Duodenal mucosa (tissue), 2 donors: ENCODE measurements around the gene MAS1L.

Source experiments
- H3K27ac ChIP-seq: one replicate; pipeline ENCODE4 v1.7.0; 2013; ENCODE audit warnings: low read depth, low read length
- H3K27me3 ChIP-seq, 2 donors: one replicate each; pipeline ENCODE4 v1.7.0; 2013; ENCODE audit warnings: low read length in 2 of 2, control low read depth in 1 of 2; ENCODE audit not compliant: insufficient read depth in 2 of 2, control insufficient read depth in 1 of 2
- H3K36me3 ChIP-seq, 2 donors: one replicate each; pipeline ENCODE4 v1.7.0; 2013; ENCODE audit warnings: low read length in 2 of 2, control low read depth in 1 of 2; ENCODE audit not compliant: insufficient read depth in 2 of 2, control insufficient read depth in 1 of 2
- H3K4me1 ChIP-seq, 2 donors: one replicate each; pipeline ENCODE4 v1.7.0; 2013; ENCODE audit warnings: low read length in 2 of 2, control low read depth in 1 of 2; ENCODE audit not compliant: insufficient read depth in 2 of 2, control insufficient read depth in 1 of 2
- H3K4me3 ChIP-seq, 2 donors: one replicate each; pipeline ENCODE4 v1.7.0; 2013; ENCODE audit warnings: low read length in 2 of 2, low read depth in 1 of 2
- H3K9ac ChIP-seq, 2 donors: one replicate each; pipeline ENCODE4 v1.7.0; 2013; ENCODE audit warnings: low read length in 2 of 2, low read depth in 1 of 2
- H3K9me3 ChIP-seq, 2 donors: one replicate each; pipeline ENCODE4 v1.7.0; 2013; ENCODE audit warnings: low read length in 2 of 2, control low read depth in 1 of 2; ENCODE audit not compliant: control insufficient read depth in 1 of 2

MAS1L gene

GRCh38 chr6:29487660-29488059, at the start of gene MAS1L:
Gene MAS1L, minus strand, starts transcription at chr6:29487956. Its CDS starts 54 bp downstream, at chr6:29487902.
- no peaks in the 10 kb centered on the region for H3K9me3 ChIP-seq

GRCh38 chr6:29532320-29532951, 44.7 kb upstream of the MAS1L start:
- Histone ChIP-seq H3K27me3 (no peaks in the 10 kb centered on the region), H3K4me1 (no peaks in the 10 kb centered on the region), H3K36me3 (no peaks in the 10 kb centered on the region), H3K27ac (no peak overlapping the region), H3K9me3 (no peaks in the 10 kb centered on the region), H3K9ac (no peak overlapping the region), H3K4me3 (no peak overlapping the region)

More at GRCh38 chr6:29487660-29488059, at the start of gene MAS1L:
- Histone ChIP-seq H3K4me3 (no peak within 1 kb of the TSS), H3K27ac (no peak within 1 kb of the TSS), H3K9ac (no peak within 1 kb of the TSS), H3K27me3 (no peaks in the 10 kb centered on the region), H3K4me1 (no peaks in the 10 kb centered on the region), H3K36me3 (no peaks in the 10 kb centered on the region)

- H3K9me3 ChIP-seq = no peaks in the 10 kb centered on the region
- no peak overlapping the region for H3K9ac ChIP-seq
- no peak overlapping the region for H3K4me3 ChIP-seq
- H3K27me3 ChIP-seq = no peaks in the 10 kb centered on the region
- H3K27ac ChIP-seq = no peak overlapping the region
- H3K4me1 ChIP-seq = no peaks in the 10 kb centered on the region
- H3K36me3 ChIP-seq = no peaks in the 10 kb centered on the region
Observed at GRCh38 chr6:29531668-29532067, 43.9 kb upstream of the MAS1L start.

GRCh38 chr6:29530671-29531310, 43.0 kb upstream of the MAS1L start:
- Histone ChIP-seq H3K9me3 (no peaks in the 10 kb centered on the region), H3K4me3 (no peak overlapping the region), H3K4me1 (no peaks in the 10 kb centered on the region), H3K27ac (no peak overlapping the region), H3K9ac (no peak overlapping the region), H3K36me3 (no peaks in the 10 kb centered on the region), H3K27me3 (no peaks in the 10 kb centered on the region)

GRCh38 chr6:29529956-29530355, 42.2 kb upstream of the MAS1L start:
- no peaks in the 10 kb centered on the region for H3K9me3 ChIP-seq
- H3K9ac ChIP-seq = no peak overlapping the region
- no peaks in the 10 kb centered on the region for H3K4me1 ChIP-seq
- H3K4me3 ChIP-seq = no peak overlapping the region
- no peaks in the 10 kb centered on the region for H3K27me3 ChIP-seq
- H3K36me3 ChIP-seq = no peaks in the 10 kb centered on the region
- no peak overlapping the region for H3K27ac ChIP-seq

DNA sequence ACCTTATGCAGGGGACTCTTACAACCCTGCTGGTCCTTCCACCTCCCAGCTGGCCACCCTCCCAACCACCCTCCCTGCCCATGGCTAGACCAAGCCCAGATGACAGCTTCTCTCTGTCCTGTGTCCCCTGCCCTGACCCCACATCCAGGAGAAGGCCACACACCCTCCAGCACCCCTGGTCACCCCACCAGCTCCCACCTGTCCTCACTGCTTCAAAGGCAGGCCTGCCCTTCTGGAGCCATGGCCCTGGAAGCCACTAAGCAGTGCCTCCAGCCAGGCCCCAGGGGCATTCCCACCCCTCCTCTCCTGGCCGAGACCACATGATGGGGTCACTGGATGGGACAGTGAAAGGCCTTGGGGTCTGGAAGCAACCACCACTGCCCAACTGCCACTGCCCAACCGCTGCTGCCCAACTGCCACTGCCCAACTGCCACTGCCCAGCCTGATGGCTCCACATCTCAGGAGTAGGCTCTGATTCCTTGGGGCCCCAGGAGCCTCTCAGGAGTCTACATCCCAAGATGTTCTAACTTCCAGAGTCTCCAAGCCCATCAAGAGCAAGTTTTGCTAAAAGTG, 41.3 kb upstream of the MAS1L start:
- H3K27me3 ChIP-seq = peaks cover 0 to 3% of the 10 kb centered on the region in 2 donors

DNA sequence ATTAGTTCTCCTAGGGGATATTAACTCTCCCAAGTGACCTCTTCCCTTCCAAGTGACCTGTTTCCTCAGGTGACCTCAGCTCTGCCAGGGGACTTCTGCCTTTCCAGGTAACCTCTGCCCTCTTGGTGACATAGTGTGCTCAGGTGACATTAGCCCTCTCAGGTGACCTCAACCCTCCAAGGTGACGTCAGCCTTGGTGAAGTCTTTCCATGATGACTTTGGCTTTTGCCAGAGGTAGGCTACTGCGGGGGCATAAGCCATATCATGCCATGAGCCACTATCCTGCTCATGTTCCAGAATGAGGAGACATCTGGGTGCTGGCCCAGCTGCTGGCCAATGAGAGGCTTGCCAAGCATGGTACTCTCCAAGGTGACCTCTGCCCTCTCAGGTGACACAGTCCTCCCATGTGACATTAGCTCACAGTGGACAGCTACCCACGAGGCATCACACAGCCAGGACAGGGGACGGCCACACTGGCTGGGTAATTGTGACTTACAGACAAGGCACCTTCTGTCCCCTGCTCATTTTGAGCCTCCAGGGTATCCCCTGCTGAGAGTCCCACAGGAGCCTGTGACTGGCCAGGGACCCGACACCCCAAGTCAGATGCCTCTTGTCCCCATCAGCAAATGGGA, 40.7 kb upstream of the MAS1L start:
- Histone ChIP-seq H3K36me3 (no peaks in the 10 kb centered on the region), H3K27me3 (peaks cover 0 to 3% of the 10 kb centered on the region in 2 donors), H3K9me3 (no peaks in the 10 kb centered on the region), H3K4me1 (no peaks in the 10 kb centered on the region), H3K4me3 (no peak overlapping the region), H3K27ac (no peak overlapping the region), H3K9ac (no peak overlapping the region)

More for the DNA sequence above, 41.3 kb upstream of the MAS1L start:
- Histone ChIP-seq H3K4me1 (no peaks in the 10 kb centered on the region), H3K4me3 (no peak overlapping the region), H3K9me3 (no peaks in the 10 kb centered on the region), H3K36me3 (no peaks in the 10 kb centered on the region), H3K9ac (no peak overlapping the region), H3K27ac (no peak overlapping the region)

DNA sequence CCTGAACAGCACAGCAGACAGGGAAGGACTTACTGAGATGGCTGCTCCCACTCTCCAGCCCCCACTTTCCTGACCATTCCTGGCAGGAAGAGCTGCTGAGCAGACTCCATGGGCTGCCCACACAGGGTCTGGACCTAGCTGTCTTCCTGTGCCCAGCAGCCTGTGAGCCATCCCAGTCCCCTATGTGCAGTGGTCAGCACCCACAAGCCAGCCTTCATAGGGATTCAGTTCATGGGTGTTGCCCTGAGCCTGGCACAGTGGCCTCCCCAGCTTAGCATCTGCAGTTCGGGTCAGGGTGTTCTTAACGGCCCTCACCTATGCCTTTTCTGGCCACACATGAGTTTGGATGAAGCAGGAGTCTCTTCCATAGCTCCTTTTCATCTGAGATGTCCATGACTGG, 39.8 kb upstream of the MAS1L start:
- H3K4me3 ChIP-seq = no peak overlapping the region
- no peaks in the 10 kb centered on the region for H3K36me3 ChIP-seq
- no peaks in the 10 kb centered on the region for H3K4me1 ChIP-seq
- no peak overlapping the region for H3K27ac ChIP-seq
- peaks cover 0 to 3% of the 10 kb centered on the region in 2 donors for H3K27me3 ChIP-seq
- H3K9ac ChIP-seq = no peak overlapping the region
- no peaks in the 10 kb centered on the region for H3K9me3 ChIP-seq

DNA sequence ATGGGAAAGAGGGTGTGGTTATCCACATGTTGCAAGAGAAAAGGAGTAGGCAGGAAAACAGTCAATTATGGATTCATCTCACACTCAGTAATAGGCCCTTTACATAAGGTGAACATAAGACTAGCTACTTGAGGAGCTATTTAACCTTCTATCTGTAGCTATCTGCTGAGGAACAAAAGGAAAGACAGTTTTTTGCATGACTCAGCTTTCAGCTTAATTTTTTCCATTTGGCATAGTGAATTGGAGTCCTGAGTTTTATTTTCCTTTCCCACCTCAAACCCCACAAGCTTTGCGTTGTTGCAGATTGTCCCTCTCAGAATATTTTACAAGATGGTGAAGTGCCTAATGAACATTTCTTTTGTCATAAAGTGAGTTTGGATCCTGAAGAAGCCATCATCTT, 39.4 kb upstream of the MAS1L start:
- Histone ChIP-seq H3K36me3 (no peaks in the 10 kb centered on the region), H3K9ac (no peak overlapping the region), H3K9me3 (no peaks in the 10 kb centered on the region), H3K4me3 (no peak overlapping the region), H3K4me1 (no peaks in the 10 kb centered on the region), H3K27me3 (peaks cover 0 to 3% of the 10 kb centered on the region in 2 donors), H3K27ac (no peak overlapping the region)

- Histone ChIP-seq H3K27me3 (peaks cover 0 to 3% of the 10 kb centered on the region in 2 donors), H3K36me3 (no peaks in the 10 kb centered on the region), H3K4me3 (no peak overlapping the region), H3K27ac (no peak overlapping the region), H3K9me3 (no peaks in the 10 kb centered on the region), H3K4me1 (no peaks in the 10 kb centered on the region), H3K9ac (no peak overlapping the region)
Observed at GRCh38 chr6:29525311-29525639, 37.5 kb upstream of the MAS1L start.
